Uterus (tissue), 4 donors: ENCODE data around the gene UROC1. TPM values are rescaled to one million over a fixed set of nuclear protein-coding genes. Genes with fewer than 3 reads are reported as not detected.
"Not testable (repeated sequence)": the region's sequence is repeated elsewhere in the genome, so short reads cannot be mapped to it uniquely, and the experiment has no call there.

Source experiments
- DNase-seq, 2 donors: peaks; one replicate each; pipeline ENCODE4 v3.0.0-alpha.2; 2019 to 2020
- H3K27ac ChIP-seq, 2 donors: fragments of 200-600 bp; sonication (generic); 1 replicate in 1 of 2; 2 replicates in 1 of 2; pipeline ENCODE4 v1.5.1; 2016 to 2018
- H3K27me3 ChIP-seq, 2 donors: fragments of 200-600 bp; sonication (generic); one replicate each; pipeline ENCODE4 v1.5.1; 2018 to 2019; ENCODE audit warnings: control low read depth in 1 of 2
- H3K36me3 ChIP-seq, 2 donors: fragments of 200-600 bp; sonication (generic); one replicate each; pipeline ENCODE4 v1.5.1; 2019; ENCODE audit warnings: control low read depth in 1 of 2
- H3K4me1 ChIP-seq, 2 donors: fragments of 200-600 bp; sonication (generic); one replicate each; pipeline ENCODE4 v1.5.1; 2018 to 2019; ENCODE audit warnings: control low read depth in 1 of 2
- H3K4me3 ChIP-seq, 2 donors: fragments of 200-600 bp; sonication (generic); 1 replicate in 1 of 2; 2 replicates in 1 of 2; pipeline ENCODE4 v1.5.1; 2018 to 2019; ENCODE audit warnings: mild to moderate bottlenecking in 1 of 2
- H3K9me3 ChIP-seq, 2 donors: fragments of 200-600 bp; sonication (generic); one replicate each; pipeline ENCODE4 v1.5.1; 2019; ENCODE audit warnings: control low read depth in 1 of 2
- CTCF ChIP-seq, 4 experiments: fragments of 200-600 bp in 2 of 4; fragments of 450-650 bp in 2 of 4; sonication (generic) in 2 of 4; IDR thresholded peaks; one replicate each; pipeline ENCODE4 v1.5.1; 2016 to 2019; ENCODE audit warnings: antibody characterized with exemption in 4 of 4, mild to moderate bottlenecking in 2 of 4, moderate library complexity in 1 of 4
- POLR2A ChIP-seq, 2 donors: fragments of 450-650 bp; IDR thresholded peaks; one replicate each; pipeline ENCODE4 v1.6.1; 2016; ENCODE audit warnings: antibody characterized with exemption in 2 of 2, mild to moderate bottlenecking in 1 of 2, moderate library complexity in 1 of 2
- intact Hi-C: fragments of 100-400 bp; cut with DNase I; formaldehyde crosslinking; loops from one replicate; pipeline ENCODE4 v1.15.1; 2023; ENCODE audit warnings: low total_unique reads
- total RNA-seq, 4 donors: library from RNA; depleted of rRNA in 3 of 4; stranded (reverse); fragments of >200 nt in 3 of 4; gene quantifications; one replicate each; pipeline versions ENCODE4 v1.1.0 to v1.2.4, GENCODE V29; 2014 to 2023
- donor health status: DM: yes; HTN: yes; CAD: no.

Gene UROC1
- total RNA-seq, 4 donors from 2014 or later: 0.07 TPM; not detected in 3

DNA sequence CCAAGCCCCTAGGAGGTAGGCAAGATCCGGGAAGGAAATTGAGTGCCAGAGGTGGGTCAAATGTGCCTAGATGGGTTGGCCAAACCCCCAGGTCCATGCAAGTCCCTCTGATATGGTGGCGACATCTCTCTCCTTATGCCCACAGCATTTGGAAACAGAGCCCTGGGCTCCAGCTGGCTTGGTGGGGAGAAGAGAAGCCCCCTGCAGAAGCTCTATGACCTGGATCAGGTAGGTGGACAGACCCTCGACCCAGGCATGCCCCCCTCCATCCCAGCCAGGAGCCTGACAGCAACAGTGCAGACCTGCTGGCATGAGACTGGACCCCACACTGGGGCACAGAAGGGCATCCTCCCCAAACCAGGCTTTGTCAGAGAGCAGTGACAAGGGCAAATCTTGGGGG, 18.6 kb upstream of the UROC1 start:
- Histone ChIP-seq H3K36me3 (no peaks in the 10 kb centered on the region), H3K4me1 (no peaks in the 10 kb centered on the region), H3K9me3 (no peaks in the 10 kb centered on the region), H3K4me3 (no peak overlapping the region), H3K27me3 (no peaks in the 10 kb centered on the region), H3K27ac (no peak overlapping the region)
- intact Hi-C loops: no loop called here
- DNase-seq: no peak
- TF ChIP-seq POLR2A (IDR thresholded peaks at IDR 0.05): no peak
- no peak for TF ChIP-seq CTCF (IDR thresholded peaks at IDR 0.05)

- DNase-seq: no peak
- H3K9me3 ChIP-seq: no peaks in the 10 kb centered on the region
- intact Hi-C loops: no loop called here
- H3K36me3 ChIP-seq: no peaks in the 10 kb centered on the region
- H3K4me1 ChIP-seq: no peaks in the 10 kb centered on the region
- H3K4me3 ChIP-seq: no peak overlapping the region
- no peak for TF ChIP-seq POLR2A (IDR thresholded peaks at IDR 0.05)
- no peak for TF ChIP-seq CTCF (IDR thresholded peaks at IDR 0.05)
- no peaks in the 10 kb centered on the region for H3K27me3 ChIP-seq
- no peak overlapping the region for H3K27ac ChIP-seq
Observed at GRCh38 chr3:126535636-126536035, 18.1 kb upstream of the UROC1 start.

DNA sequence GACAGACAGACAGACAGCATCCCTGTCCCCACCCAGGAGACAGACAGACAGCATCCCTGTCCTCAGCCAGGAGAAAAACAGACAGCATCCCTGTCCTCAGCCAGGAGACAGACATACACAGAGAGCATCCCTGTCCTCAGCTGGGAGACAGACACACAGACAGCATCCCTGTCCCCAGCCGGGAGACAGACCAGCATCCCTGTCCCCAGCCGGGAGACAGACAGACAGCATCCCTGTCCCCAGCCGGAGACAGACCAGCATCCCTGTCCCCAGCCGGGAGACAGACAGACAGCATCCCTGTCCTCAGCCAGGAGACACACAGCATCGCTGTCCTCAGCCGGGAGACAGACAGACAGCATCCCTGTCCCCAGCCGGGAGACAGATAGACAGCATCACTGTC, 17.1 kb upstream of the UROC1 start:
- H3K27ac ChIP-seq, H3K4me3 ChIP-seq, H3K4me1 ChIP-seq, H3K9me3 ChIP-seq, intact Hi-C loops, H3K27me3 ChIP-seq, DNase-seq, H3K36me3 ChIP-seq: not testable (repeated sequence)

DNA sequence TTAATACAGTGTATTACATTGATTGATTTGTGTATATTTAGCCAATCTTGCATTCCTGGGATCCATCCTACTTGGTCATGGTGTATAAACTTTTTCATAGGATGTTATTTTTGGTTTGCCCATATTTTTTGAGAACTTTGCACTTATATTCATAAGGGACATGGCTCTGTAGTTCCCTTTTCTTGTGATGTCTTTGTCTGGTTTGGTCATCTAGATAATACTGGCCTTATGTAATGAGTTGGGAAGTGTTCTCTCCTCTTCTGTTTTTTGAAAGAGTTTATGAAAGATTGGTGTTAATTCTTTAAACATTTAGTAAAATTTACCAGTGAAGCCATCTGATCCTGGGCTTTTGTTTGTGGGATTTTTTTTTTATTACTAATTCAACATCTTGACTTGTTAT, 15.9 kb upstream of the UROC1 start:
- no peaks in the 10 kb centered on the region for H3K36me3 ChIP-seq
- H3K4me1 ChIP-seq: no peaks in the 10 kb centered on the region
- intact Hi-C loops: no loop called here
- H3K27ac ChIP-seq: no peak overlapping the region
- H3K27me3 ChIP-seq: no peaks in the 10 kb centered on the region
- no peak overlapping the region for H3K4me3 ChIP-seq
- DNase-seq: no peak
- no peaks in the 10 kb centered on the region for H3K9me3 ChIP-seq
- TF ChIP-seq CTCF (IDR thresholded peaks at IDR 0.05): no peak
- no peak for TF ChIP-seq POLR2A (IDR thresholded peaks at IDR 0.05)

DNA sequence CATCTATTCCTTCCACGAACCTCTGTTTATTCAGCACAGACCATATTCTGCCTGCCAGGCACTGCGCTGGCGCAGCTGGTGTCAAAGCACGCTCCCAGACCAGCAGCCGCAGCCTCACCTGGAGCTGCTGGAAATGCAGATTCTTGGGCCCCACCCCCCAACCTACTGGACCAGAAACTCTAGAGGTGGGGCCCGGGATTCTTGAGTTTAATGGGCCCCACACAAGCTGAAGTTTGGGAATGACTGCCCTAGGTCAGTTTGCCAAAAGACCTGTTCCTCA, 13.4 kb upstream of the UROC1 start:
- no peak for TF ChIP-seq POLR2A (IDR thresholded peaks at IDR 0.05)
- no peak for TF ChIP-seq CTCF (IDR thresholded peaks at IDR 0.05)
- Histone ChIP-seq H3K4me1 (no peaks in the 10 kb centered on the region), H3K9me3 (no peaks in the 10 kb centered on the region), H3K27ac (no peak overlapping the region), H3K4me3 (no peak overlapping the region), H3K36me3 (no peaks in the 10 kb centered on the region), H3K27me3 (no peaks in the 10 kb centered on the region)
- DNase-seq: no peak
- intact Hi-C loops: no loop called here
